NOMO-1 treated with DMSO at 0.1 percent for 48 hours (cell line): ENCODE measurements around the gene PARVG.

Experiments
- DNase-seq: peaks from one replicate; lab custom pipeline; 2025; ENCODE audit not compliant: unreplicated experiment; lab: John Stamatoyannopoulos, UW

PARVG gene

GRCh38 chr22:44179989-44180705 is 578 bp upstream of the PARVG start:
- peak; percentile 37 for DNase-seq

DNA sequence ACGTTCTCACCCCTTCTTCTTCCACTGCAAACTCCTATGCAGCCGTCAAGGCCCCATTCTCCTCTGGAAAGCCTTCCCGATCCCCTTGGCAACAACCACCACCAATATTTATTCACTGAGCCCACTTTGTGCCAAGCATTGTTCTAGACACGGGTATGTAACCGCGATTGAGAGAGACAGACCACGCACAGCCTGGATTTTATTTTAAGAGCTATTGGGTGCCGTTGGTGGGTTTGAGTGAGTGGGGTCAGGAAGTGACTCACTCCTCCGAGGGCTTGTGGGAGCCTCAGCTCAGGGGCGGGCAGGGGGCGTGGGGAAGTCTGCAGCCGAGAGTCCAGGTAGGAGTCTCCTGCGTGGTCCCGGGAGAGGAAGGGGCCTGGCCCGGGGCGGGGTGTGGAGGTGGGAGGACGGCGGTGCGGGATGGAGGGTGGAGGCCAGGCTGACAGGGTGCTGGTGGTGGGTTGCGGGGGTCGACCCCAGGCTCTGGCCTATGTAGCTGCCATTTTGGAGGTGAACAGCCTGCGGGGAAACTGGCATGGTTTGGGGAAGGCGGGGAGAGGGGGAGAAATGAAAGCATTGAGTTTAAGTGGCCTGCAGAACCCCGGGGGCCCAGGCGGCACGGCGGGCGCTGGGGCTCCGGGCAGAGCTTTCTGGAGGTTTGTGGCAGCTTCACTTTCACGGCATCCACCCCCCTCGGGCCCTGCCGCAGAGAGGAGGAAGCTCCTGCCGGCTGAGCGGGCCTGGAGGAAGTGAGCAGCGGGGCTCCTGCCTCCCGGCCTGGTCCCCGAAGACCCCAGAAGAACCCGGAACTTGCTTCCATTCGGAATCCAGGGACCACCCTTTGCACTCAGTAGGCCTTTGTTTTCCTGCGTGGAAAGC is 547 bp downstream of the PARVG start:
- DNase-seq: peak; percentile 67

DNA sequence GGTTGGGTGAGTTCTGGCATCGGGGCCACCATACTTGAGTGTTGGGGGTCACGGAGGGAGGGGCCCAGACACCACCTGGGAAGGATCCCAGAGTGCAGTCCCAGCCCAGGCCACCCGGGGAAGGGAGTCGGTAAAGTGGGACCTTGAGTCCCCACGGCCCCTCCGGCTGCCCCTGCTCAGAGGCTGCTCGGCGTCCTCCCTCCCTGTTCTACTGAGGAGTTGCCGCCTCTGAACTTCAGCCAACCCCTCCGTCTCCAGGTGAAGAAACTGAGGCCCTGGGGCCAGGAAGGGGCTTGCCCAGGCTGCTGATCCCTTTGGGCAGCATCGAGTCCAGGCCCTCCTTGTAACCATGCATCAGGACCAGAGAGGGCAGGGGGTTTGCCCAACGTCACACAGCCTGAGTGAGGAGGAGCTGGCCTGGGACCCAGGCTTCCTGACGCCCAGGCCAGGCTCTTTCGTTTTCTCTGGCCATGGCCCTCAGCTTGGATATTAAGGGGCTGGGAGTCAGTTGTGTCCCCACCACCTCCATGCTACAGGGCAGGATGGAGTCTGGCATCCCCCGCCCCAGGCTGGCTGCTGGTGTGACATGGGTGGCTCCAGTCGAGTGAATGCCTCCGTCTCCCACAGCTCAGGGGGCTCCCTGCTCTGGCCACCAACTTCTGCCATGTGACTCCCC is 1.3 kb downstream of the PARVG start:
- peak; percentile 20 for DNase-seq

- DNase-seq: peak; percentile 91
These were observed 2.0 kb downstream of the PARVG start for GRCh38 chr22:44182588-44183286.

DNA sequence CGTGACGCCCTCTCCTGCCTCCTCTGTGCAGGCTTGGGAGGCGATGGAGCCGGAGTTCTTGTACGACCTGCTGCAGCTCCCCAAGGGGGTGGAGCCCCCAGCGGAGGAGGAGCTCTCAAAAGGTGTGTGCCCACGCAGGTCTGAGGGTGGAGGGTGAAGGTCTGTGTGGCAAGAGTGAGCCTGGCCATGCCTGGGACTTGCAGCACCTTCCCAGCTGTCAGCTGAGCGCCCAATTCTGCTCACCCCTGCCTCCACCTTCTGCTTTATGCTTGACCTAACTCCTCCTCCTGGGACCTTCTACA is 2.5 kb downstream of the PARVG start:
- no peak for DNase-seq

GRCh38 chr22:44184006-44184405 is 3.3 kb downstream of the PARVG start:
- DNase-seq: no peak

DNA sequence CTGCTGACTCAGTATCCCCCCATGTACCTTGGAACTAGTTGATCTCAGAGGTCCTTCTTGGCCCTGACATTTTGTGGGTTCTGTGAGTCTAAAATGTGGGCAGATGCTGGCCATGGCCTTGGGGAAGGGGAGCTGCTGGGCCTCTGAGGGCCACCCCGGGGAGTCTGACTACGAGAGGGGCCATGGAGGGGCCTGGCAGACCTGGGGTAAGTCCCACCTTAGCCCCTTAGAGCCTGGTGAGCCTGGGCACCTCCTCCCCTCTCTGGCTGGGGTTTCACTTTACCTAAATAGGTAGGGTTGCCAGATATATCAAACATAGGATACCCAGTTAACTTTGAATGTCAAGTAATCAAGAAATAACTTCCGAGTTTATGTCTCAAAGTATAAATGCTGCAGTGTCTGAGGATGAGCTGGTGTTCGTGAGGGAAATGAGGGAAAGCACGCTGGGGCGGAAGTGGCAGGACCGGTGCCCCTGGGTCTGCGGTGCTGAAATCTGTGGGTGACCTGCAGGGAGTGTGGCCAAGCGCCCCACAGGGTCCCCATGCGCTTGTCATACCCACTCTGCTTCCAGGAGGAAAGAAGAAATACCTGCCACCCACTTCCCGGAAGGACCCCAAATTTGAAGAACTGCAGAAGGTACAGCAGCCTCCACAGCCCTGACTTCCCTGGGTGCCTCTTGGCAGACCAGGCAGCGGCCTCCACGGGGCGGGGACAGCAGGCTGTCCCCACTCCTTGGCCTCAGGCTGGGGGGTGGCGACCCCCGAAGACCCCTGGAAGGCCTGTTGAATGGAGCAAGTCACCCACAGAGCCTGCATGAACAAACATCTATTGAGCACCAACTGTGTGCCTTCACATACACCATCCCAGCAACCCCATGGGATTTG is 4.8 kb downstream of the PARVG start:
- no peak for DNase-seq

DNA sequence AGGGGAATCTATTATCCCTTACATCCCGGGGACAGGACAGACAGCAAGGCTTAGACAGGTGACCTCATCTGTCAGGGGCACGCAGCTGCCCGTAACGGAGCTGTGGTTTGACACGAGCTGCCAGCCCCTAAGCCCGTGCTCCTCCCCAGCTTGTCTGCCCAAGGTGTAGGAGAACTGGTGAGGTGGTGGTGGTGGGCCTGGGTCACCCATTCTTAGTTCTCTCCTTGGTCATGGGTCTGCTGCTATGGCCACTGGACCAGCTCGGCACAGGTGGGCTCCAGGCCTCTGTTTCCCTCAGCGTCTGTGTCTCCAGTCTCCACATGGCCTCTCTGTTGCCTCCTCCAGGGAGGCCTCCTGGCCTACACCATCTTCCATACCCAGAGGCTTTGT is 5.4 kb downstream of the PARVG start:
- DNase-seq: no peak

DNA sequence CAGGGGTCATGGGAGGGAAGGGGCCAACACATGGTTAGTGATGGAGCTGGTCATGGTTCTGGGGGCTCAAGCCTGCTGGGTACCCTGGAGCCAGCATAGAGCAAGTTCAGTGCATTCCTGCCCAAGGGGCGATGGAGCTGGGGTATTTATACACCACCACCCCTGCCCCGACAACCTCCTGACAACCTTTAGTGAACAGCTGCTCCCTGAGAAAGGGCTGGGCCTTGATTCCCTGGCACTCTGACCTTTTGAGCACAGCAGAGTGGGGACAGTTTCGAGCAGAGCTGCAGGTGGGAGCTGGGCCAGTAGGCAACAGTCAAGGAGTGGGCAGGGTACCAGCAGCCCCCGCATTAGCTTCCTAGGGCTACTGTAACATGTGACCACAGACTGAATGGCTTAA is 6.0 kb downstream of the PARVG start:
- no peak for DNase-seq

DNA sequence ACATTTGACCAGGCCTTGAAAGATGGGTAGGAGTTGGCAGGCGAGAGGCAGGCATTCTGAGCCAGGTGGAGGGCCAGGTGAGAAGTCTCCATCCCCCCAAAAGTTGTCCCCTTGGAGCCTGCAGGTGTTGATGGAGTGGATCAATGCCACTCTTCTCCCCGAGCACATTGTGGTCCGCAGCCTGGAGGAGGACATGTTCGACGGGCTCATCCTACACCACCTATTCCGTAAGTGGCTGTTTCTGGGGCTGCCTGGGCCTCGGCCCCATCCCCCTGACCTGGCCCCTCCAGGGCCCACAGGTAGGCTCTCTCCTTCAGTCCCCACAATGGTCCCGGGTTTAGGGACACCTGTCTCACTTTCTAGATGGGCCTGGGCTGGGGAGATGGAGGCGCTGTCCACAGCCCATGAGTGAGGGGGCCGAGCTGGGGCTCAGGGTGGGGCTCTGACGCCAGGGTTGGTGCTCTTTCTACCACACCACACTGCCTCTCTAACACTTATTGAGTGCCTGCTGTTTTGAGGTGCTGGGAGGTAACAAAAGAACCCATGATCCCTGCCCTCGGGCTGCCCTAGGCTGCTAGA is 7.0 kb downstream of the PARVG start:
- DNase-seq: no peak

DNA sequence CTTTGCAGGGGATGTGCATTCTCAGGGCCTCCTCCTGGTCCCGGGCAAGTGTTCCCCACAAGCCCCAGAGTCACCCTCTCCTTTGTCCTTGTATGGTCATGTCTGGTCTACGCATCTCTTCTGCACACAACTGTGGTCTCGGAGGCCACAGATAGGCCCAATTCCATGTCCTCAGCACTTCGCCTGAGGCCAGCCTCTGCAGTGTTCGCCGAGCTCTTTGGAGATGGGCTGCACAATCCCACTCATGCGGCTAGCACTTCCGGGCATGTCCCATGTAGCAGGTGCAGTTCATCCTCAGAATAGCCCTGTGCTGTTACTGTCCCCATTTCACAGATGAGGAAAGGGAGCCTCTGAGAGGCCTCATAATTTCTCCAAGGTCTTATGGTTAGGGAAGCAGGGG is 7.6 kb downstream of the PARVG start:
- no peak for DNase-seq

DNA sequence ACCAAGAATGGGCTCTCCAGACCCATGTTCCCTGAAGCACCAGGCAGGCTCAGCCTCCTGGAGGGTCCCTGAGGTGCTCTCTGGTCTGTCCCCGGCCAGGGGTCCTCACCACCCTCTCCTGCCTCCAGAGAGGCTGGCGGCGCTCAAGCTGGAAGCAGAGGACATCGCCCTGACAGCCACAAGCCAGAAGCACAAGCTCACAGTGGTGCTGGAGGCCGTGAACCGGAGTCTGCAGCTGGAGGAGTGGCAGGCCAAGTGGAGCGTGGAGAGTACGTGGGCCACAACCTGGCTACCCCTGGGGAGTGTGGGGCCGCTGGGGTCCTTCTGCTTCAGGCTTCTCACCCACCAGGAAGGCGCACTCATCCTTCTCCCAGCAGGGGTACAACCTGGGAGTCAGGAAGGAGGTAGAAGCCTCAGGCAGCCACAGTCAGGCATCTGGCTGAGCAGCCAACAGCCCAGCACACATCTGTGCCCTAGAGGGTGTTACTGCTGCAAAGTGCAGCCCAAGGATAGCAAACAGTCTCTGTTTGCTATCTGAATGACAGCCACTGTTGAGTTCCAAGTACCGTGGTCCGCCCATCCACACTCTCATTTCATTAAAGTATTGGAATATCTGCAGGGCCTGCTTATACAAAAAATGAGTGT is 8.4 kb downstream of the PARVG start:
- no peak for DNase-seq

DNA sequence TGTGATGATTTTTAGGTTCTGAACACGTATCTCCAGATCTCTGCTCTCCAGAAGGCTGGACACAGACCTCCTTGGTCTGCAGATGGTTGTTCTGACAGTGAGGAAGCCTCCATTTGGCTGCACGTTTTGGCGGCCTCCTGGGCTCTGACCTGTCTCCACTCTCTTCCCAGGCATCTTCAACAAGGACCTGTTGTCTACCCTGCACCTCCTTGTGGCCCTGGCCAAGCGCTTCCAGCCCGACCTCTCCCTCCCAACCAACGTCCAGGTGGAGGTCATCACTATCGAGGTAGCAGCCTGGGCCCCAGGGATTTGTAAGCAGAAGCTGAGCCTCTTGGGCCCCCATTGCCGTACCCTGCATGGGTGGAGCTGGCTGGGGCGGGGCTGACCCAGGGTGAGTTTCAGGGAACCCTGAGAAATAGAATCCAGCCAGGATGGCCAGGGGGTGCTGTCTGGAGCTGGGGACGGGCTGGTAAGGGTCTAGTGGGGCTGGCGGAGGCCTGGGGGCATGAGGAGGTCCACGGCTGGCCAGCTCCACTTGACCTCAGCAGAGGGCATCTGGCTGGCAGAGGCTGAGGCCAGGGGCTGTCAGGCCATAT is 9.8 kb downstream of the PARVG start:
- DNase-seq: no peak

- no peak for DNase-seq
These were observed 10.3 kb downstream of the PARVG start for GRCh38 chr22:44191036-44191454.

- DNase-seq: peak; percentile 67
These were observed 11.5 kb downstream of the PARVG start for GRCh38 chr22:44192098-44192815.

DNA sequence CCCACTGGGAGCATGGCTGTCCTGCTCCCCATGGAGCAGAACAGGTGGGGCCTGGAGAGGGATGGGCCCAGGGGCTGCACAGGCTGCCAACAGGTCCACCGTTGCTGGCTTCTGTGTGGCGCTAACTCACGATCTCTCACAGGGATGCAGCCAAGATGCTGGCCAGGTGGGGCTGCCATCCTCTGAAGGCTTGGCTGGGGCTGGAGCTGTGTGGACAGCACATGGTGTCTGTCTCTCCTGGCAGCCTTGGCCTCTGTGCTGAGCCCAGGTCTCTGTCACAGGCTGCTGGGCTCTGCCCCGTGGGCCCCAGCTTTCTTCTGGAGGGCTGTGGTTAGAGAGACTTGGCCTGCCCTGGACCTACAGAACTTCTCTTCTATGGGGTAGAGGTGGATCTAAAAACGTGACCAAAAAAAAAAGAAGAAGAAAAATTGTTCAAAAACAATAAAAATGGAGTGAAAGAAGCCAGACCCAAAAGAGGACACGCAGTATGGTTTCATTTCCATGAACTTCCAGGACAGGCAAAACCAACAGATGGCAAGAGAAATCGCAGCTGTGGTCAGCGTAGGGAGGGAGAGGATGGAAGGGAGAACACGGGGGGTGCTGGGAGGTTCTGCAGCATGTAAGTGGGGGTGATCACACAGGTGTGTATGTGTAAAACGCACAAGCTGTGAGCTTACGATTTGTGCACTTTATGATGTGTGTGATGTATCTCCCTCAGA is 12.2 kb downstream of the PARVG start:
- no peak for DNase-seq

DNA sequence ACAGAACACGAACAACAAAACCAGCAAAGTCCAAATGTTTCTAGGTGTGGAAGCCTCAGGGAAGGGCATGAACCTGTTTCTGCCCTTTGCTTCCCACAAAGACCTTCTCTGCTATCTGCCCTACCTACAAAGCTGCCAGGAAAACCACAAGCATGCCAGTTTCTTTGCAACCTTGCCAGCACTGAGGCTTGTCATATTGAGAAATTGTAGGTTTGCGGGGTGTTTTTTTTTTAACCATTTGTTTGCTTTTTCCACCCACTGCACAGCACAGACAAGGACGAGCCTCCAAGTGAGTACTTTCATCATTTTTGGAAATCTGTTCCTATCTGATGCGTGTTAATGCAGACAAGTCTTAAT is 12.8 kb downstream of the PARVG start:
- DNase-seq: no peak

DNA sequence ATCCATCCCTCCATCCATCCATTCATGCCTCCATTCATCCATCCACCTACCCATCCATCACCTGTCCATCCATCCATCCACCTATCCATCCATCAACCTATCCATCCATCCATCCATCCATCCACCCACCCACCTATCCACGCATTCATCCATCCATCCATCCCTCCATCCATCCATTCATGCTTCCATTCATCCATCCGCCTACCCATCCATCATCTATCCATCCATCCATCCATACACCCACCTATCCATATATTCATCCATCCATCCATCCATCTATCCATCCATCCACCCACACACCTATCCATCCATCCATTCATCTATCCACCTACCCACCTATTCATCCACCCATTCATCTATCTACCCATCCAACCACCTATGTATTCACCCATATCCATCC is 13.8 kb downstream of the PARVG start:
- DNase-seq: no peak
